Measurements from ENCODE around the gene EFL1.
A peak's percentile ranks its signal among the peaks of the same experiment; 100 is the strongest.
"Not testable (repeated sequence)": the region's sequence is repeated elsewhere in the genome, so short reads cannot be mapped to it uniquely, and the experiment has no call there.

Gene EFL1

DNA sequence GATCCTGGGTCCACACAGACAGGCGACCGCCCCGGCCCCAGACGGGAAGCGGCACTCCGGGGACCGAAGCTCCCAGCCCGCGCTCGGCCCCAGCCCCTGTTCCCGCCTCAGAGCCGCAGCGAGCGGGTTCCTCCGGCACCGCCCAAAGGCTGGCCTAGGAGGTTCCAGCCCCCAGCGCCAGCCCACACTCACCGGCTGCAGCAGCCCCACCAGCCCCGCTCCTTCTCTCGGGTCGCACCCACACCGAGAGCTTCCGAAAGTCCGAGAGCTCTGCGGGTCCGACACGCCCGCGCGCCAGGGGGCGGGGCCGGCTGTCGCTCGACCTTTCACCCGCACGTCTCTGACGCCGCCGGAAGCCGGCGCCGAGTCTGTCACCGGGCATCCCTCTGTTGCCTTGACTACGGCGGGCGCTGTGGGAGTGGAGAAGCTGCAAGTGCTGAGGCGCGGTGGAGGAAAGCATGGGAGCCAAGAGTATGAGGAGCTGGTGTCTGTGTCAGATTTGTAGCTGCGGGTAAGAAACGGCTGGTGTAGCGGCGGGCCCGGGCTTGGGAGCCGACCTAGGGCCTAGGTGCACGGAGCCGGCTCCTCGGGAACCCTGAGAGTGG lies at the start of gene EFL1, which contains the start of gene SAXO2:
Gene EFL1, minus strand, starts transcription at position 313 of the 605 bp plus-strand sequence. CDS start 956 bp downstream, outside the sequence.
Gene SAXO2, plus strand, starts transcription at position 397 of the 605 bp plus-strand sequence. Its CDS starts 62 bp downstream, at position 459.
- H3K36me3 ChIP-seq (replicated peaks): peaks cover 16% of the 10 kb centered on the region
- no peaks in the 10 kb centered on the region for H3K9me3 ChIP-seq
- H3K4me3 ChIP-seq: peak within 1 kb of the TSS; percentile 95
- in situ Hi-C loops (cut with MboI; ENCODE audit: low sequenced_read_pairs): no loop called here
- H3K4me1 ChIP-seq: peaks cover 18% of the 10 kb centered on the region
- DNase-seq (ENCODE audit: low spot score in 2 of 2): peak; percentile 96 to 100
- H3K27me3 ChIP-seq (ENCODE audit: low read depth): no peaks in the 10 kb centered on the region

DNA sequence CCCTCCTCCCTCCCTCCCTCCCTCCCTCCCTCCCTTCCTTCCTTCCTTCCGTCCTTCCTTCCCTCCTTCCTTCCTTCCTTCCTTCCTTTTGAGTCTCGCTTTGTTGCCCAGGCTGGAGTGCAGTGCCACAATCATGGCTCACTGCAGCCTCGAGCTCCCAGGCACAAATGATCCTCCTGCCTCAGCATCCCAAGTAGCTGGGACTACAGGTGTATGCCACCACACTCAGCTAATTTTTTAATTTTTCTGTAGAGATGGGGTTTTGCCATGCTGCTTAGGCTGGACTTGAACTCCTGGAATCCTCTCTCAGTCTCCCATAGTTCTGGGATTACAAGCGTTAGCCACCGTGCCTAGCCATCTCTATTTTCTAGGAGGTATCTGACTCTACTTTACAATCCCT lies 48.8 kb upstream of the EFL1 start:
- H3K27me3 ChIP-seq (ENCODE audit: low read depth): peaks cover 12% of the 10 kb centered on the region
- H3K4me3 ChIP-seq; H3K9me3 ChIP-seq; DNase-seq (ENCODE audit: low spot score in 2 of 2); H3K4me1 ChIP-seq; H3K36me3 ChIP-seq (replicated peaks): not testable (repeated sequence)
- in situ Hi-C loops (cut with MboI; ENCODE audit: low sequenced_read_pairs): loop anchor here (10.0 kb wide), 1 partner anchor 73 kb away; no protein-coding TSS in a partner anchor

DNA sequence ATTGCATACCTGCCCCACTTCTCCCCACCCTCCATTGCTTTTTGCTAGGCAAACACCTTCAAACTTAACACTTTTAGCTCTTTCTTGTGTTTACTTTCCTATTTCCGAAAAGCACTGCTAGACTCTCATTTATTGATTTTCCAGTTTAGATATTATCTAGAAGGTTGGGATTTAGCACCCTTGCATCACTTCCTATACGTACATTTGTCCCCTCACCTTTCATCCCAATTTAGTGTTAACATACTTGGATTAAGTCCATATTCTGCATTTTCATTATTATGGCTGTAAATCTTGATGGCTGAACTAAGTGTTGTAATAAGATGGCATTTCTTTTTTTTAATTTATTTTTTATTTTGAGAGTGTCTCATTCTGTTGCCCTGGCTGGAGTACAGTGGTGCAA lies 47.3 kb upstream of the EFL1 start:
- no peak for DNase-seq (ENCODE audit: low spot score in 2 of 2)
- Histone ChIP-seq H3K9me3 (peaks cover 9% of the 10 kb centered on the region; the same call in 1 of the 2 replicates), H3K4me1 (no peaks in the 10 kb centered on the region), H3K36me3 (replicated peaks) (no peaks in the 10 kb centered on the region), H3K27me3 (ENCODE audit: low read depth) (peaks cover 12% of the 10 kb centered on the region), H3K4me3 (no peak overlapping the region)
- in situ Hi-C loops (cut with MboI; ENCODE audit: low sequenced_read_pairs): loop anchor here (10.0 kb wide), 1 partner anchor 75 kb away; no protein-coding TSS in a partner anchor

DNA sequence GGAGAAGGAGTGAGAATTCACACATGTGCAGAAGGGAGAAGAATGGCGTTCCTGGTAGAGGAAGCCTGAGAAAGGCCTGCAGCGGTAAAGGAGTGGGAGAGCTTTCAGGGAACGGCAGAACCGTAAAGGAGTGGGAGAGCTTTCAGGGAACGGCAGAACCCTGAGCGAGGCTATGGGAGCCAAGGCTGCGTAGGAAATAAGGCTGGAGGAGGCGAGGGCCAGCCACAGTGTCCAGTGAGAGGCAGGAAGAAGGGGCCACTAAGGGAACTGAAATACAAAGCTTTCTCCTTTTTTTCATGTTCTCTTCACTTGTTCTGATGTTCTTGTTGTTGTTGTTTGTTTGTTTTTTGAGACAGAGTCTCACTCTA lies 45.2 kb upstream of the EFL1 start:
- in situ Hi-C loops (cut with MboI; ENCODE audit: low sequenced_read_pairs): no loop called here
- peaks cover 13% of the 10 kb centered on the region for H3K27me3 ChIP-seq (ENCODE audit: low read depth)
- no peak overlapping the region for H3K4me3 ChIP-seq
- no peaks in the 10 kb centered on the region for H3K36me3 ChIP-seq (replicated peaks)
- peaks cover 9% of the 10 kb centered on the region; the same call in 1 of the 2 replicates for H3K9me3 ChIP-seq
- H3K4me1 ChIP-seq: no peaks in the 10 kb centered on the region
- peak in 1 of 2 experiments; percentile 6 for DNase-seq (ENCODE audit: low spot score in 2 of 2)

DNA sequence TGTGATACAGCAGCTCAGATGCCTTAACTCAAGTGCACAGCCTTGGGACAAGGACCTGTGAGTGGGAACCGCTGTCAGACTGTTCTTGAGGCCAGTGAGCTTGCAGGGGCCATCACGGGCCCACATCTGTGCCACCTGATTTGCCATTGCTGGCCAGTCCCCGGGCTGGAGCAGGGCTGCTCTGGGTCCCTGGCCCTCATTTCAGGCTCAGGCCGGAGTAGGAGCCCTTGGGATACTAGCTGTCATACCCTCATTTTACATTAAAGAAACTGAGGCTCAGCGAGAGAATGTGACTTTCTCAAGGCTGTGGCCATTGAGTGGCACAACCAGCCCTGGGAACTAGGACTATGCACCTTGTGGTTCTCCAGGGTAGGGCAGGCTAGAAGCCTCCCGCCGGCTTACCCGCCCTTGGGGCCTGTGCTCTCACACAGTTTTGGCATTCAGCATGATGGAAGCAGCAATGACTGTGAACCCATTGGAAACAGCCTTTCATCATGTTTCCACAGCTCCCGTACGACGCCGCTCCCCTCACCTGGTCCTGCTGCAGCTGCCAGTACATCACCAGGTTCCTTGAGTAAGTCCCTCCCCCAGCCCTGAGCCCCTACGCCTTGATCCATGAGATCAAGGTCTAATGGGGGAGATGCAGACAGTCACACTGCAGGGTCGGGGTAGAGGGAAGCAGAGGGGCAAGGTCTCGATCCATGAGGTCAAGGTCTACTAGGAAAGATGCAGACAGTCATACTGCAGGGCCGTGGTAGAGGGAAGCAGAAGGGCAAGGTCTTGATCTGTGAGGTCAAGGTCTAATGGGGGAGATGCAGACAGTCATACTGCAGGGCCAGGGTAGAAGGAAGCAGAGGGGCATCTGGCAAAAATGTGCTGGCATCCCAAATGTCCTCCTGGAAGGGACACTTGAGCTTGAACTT lies 44.5 kb upstream of the EFL1 start:
- Histone ChIP-seq H3K4me1 (no peaks in the 10 kb centered on the region), H3K36me3 (replicated peaks) (no peaks in the 10 kb centered on the region), H3K9me3 (peaks cover 5% of the 10 kb centered on the region), H3K27me3 (ENCODE audit: low read depth) (peaks cover 9% of the 10 kb centered on the region), H3K4me3 (no peak overlapping the region)
- DNase-seq (ENCODE audit: low spot score in 2 of 2): peak in 1 of 2 experiments; percentile 11
- in situ Hi-C loops (cut with MboI; ENCODE audit: low sequenced_read_pairs): no loop called here

DNA sequence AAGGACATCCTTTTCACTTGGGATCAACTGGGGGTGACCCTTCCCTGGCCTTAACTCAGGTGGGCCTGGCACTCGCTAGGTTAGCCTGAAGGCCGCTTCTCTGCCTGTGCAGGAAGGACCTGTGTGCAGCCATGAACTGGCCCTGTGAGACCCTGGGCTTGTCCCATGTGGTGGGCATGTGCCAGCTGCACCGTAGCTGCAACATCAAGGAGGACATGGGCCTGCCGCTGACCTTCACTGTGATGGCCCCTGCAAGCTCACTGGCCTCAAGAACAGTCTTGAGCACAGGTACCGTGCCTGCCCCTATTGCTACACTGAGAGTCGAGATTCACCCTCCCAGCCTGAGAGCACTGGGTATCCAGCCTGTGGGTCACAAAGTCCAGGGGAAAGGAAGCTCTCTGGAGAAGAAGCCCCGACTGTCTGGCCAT lies 43.1 kb upstream of the EFL1 start:
- H3K4me3 ChIP-seq: no peak overlapping the region
- peak in 1 of 2 experiments; percentile 6 for DNase-seq (ENCODE audit: low spot score in 2 of 2)
- in situ Hi-C loops (cut with MboI; ENCODE audit: low sequenced_read_pairs): no loop called here
- no peaks in the 10 kb centered on the region for H3K36me3 ChIP-seq (replicated peaks)
- H3K27me3 ChIP-seq (ENCODE audit: low read depth): peaks cover 9% of the 10 kb centered on the region
- H3K4me1 ChIP-seq: no peaks in the 10 kb centered on the region
- H3K9me3 ChIP-seq: peaks cover 4% of the 10 kb centered on the region

DNA sequence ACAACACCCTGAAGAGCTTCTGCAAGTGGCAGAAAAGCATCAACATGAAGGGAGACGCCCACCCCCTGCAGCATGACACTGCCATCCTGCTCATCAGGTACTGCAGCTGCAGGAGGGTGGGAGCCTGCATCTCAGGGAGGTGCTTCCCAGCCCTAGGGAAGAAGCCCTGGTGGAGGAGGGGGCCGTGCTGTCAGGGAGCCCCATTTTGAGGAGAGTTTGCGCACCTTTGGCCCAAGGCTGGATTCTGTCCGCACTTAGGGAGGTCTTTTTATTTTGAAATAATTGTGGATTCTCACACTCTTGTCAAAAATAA lies 42.2 kb upstream of the EFL1 start:
- Histone ChIP-seq H3K36me3 (replicated peaks) (no peaks in the 10 kb centered on the region), H3K4me1 (no peaks in the 10 kb centered on the region), H3K9me3 (no peaks in the 10 kb centered on the region; the same call in 1 of the 2 replicates), H3K27me3 (ENCODE audit: low read depth) (peaks cover 7% of the 10 kb centered on the region), H3K4me3 (no peak overlapping the region)
- DNase-seq (ENCODE audit: low spot score in 2 of 2): peak in 1 of 2 experiments; percentile 7
- in situ Hi-C loops (cut with MboI; ENCODE audit: low sequenced_read_pairs): no loop called here

DNA sequence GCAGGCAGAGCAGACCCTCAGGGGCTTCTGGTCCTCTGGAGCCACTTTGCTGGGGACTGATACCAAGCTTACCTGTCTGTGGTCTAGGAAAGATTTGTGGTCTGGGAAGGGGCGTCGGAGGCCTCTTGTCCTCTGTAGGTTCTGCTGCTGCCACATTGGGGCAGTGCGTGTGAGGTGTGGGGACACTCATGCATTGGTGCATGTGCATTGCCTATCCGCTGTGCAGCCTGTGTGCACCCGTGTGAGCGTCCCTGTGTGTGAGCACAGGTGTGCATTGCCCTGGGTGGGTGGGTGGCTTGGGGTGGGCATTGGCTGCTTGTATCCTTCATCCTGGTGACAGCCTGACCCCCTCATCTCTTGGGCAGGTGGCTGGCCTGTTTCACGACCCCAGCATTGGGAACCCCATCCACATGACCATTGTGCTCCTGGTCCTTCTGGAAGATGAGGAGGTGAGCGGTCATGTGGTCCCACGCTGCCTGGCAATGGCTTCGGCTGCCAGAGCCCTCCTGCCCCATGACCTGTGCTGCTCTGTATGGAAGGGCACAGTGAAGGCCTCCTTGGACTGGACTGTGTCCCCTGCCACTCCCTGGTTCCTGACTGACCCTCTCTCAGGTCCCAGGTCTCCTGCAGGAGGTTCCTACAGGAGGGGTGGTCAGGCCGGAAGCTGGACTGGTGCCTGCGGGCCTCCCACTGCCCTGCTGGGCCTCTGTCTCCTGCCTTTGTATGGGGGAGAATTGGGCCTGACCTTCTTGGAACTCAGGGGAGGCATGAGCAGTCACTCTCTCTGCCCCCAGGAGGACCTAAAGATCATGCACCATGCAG lies 41.6 kb upstream of the EFL1 start:
- DNase-seq (ENCODE audit: low spot score in 2 of 2): peak in 1 of 2 experiments; percentile 10
- Histone ChIP-seq H3K4me1 (no peaks in the 10 kb centered on the region), H3K36me3 (replicated peaks) (no peaks in the 10 kb centered on the region), H3K4me3 (no peak overlapping the region), H3K27me3 (ENCODE audit: low read depth) (peaks cover 7% of the 10 kb centered on the region), H3K9me3 (no peaks in the 10 kb centered on the region; the same call in 1 of the 2 replicates)
- in situ Hi-C loops (cut with MboI; ENCODE audit: low sequenced_read_pairs): no loop called here

DNA sequence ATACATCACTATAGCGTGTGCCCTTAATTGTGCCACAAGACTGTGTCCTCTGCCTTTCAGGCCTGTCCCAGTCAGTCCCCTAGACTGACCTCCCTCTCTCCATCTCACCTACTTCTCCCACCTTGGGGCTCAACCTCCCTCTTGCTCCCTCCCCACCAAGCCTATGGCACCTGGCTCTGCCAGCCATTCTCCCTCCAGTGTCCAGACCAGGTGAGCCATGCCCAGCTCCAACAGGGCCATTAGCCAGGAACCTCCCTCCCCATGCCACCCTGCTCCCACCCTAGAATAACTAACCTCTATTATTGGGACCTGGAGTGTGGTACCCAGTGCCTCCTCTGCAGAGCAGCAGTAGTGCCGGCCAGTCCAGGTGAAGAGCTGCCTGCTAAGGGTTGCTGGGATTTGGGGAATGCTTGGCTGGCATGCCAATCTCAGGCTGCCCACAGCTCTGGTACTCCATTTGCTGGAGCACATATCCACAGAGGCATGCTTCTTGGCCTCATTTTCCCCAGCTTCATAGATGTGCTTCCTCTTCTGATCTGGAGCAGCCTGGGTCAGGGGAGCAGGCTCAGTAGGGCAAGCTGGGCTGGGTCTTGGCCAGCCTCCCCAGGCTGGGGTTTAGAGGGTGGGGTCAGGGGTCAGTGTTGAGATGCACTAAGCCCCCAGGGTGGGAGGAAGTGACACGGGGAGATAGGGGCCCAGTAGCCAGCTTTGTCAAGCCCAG lies 38.9 kb upstream of the EFL1 start:
- Histone ChIP-seq H3K4me1 (no peaks in the 10 kb centered on the region), H3K9me3 (no peaks in the 10 kb centered on the region; the same call in 1 of the 2 replicates), H3K36me3 (replicated peaks) (no peaks in the 10 kb centered on the region), H3K27me3 (ENCODE audit: low read depth) (peaks cover 7% of the 10 kb centered on the region), H3K4me3 (no peak overlapping the region)
- in situ Hi-C loops (cut with MboI; ENCODE audit: low sequenced_read_pairs): no loop called here
- peak in 1 of 2 experiments; percentile 6 for DNase-seq (ENCODE audit: low spot score in 2 of 2)

DNA sequence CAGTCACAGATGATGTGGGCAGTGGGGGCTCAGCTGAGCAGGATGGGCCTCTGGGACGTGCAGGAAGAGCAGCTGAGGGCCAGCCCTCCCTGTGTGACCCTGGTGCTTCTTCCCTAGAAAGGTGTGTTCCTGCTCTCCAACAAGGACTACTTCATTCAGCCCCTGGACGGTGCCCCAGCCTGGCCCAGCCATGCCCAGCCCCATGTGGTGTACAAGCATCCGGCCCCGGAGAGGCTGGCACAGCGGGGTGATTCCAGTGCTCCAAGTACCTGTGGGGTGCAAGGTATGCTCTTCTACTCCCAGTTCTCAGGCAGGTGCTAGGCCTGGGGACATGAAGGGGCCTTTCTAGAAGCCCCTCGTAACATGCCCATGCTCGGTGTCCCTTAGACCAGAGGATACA lies 38.3 kb upstream of the EFL1 start:
- no peaks in the 10 kb centered on the region for H3K4me1 ChIP-seq
- no peaks in the 10 kb centered on the region; the same call in 1 of the 2 replicates for H3K9me3 ChIP-seq
- H3K36me3 ChIP-seq (replicated peaks): no peaks in the 10 kb centered on the region
- peaks cover 7% of the 10 kb centered on the region for H3K27me3 ChIP-seq (ENCODE audit: low read depth)
- no peak overlapping the region for H3K4me3 ChIP-seq
- in situ Hi-C loops (cut with MboI; ENCODE audit: low sequenced_read_pairs): no loop called here
- DNase-seq (ENCODE audit: low spot score in 2 of 2): no peak

DNA sequence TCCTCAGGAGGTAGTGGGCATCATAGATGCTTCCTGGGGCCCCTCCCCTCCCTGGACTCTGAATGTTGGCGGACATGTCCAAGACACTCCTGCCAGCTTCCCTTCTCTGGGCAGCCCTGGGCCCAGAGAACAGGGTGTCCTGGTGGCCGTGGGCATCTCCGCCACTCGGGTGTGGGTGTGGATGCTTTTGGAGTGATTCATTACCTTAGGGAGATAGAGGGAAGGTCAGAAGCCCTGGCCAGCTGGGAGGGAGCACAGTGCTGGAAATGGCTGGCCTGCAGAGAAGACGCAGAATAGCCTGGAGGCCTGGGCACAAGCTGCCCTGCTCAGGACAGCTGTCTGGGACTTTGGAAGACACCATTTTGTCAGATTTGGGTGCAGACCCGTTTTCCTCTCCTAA lies 37.8 kb upstream of the EFL1 start:
- H3K4me3 ChIP-seq; in situ Hi-C loops (cut with MboI; ENCODE audit: low sequenced_read_pairs): not testable (repeated sequence)

DNA sequence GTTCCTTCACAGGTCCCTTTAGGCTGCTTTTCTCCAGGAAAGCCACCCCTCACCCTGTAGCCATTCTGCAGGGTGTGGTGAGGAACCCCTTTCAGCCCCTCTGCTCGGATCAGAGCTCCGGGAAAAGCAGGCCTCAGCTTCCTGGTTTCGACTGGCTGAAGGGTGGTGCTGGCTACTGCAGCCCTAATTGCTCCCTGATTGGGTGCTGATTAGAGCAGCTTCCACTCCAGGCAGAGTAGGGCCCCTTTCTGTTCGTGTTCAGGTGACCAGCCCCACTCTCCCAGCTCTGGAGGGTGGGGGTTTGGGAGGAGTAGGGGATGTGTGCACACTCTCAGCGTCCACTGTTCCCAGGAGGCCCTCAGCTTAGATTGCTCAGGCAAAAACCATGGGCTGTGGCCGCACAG lies 37.0 kb upstream of the EFL1 start:
- H3K4me1 ChIP-seq; H3K27me3 ChIP-seq (ENCODE audit: low read depth); in situ Hi-C loops (cut with MboI; ENCODE audit: low sequenced_read_pairs); DNase-seq (ENCODE audit: low spot score in 2 of 2); H3K9me3 ChIP-seq; H3K4me3 ChIP-seq; H3K36me3 ChIP-seq (replicated peaks): not testable (repeated sequence)

More for the DNA sequence above, 37.8 kb upstream of the EFL1 start:
- not testable (repeated sequence) for DNase-seq (ENCODE audit: low spot score in 2 of 2); H3K36me3 ChIP-seq (replicated peaks); H3K27me3 ChIP-seq (ENCODE audit: low read depth); H3K9me3 ChIP-seq; H3K4me1 ChIP-seq

DNA sequence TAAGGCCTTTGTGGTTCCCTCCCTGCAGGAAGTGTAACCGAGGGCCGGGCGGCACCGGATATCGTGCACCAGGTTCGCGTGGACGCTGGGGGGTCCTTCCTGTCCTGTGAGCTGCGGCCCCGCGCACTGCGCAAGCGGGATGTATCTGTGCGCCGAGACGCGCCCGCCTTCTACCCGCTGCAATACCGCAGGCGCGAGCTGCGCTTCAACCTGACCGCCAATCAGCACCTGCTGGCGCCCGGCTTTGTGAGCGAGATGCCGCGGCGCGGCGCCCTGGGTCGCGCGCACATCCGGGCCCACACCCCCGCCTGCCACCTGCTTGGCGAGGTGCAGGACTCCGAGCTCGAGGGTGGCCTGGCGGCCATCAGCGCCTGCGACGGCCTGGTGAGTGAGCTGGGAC lies 36.0 kb upstream of the EFL1 start:
- DNase-seq (ENCODE audit: low spot score in 2 of 2): no peak
- H3K27me3 ChIP-seq (ENCODE audit: low read depth): peaks cover 4% of the 10 kb centered on the region
- H3K36me3 ChIP-seq (replicated peaks): no peaks in the 10 kb centered on the region
- no peak overlapping the region for H3K4me3 ChIP-seq
- no peaks in the 10 kb centered on the region; the same call in 1 of the 2 replicates for H3K9me3 ChIP-seq
- H3K4me1 ChIP-seq: no peaks in the 10 kb centered on the region
- in situ Hi-C loops (cut with MboI; ENCODE audit: low sequenced_read_pairs): no loop called here

All from HAP-1 (cell line).